ENCODE data around the gene PSMC4.
A peak's percentile ranks its signal among the peaks of the same experiment; 100 is the strongest.

Gene PSMC4

DNA sequence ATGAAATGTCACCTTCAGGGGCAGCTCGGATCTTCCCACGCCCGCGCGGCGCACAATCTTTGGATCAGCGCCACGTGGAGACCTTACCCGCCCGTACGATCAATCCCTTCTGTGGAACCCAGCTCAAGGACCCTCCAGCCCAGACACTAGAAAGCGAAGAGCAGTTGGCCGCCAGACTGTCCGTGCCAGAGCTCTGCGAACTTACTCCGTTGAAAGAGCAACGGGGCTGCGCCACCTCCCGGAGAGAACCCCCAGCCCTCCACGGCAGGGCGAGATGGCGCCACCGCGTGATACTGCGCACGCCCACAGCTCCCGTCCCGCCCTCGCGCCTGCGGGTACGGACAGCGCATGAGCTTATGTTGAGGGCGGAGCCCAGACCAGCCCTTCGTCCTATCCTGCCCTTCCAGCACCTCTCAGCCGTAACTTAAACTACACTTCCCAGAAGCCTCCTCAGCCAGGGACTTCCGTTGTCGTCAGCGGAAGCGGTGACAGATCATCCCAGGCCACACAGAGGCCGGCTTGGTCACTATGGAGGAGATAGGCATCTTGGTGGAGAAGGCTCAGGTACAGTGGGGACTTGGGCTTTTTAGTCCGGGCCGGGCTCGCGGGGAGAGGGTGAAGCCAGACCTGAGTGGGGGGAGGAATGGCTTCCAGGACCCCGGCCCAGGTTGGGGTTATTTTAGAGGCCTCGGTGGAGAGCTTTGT lies at the start of gene PSMC4:
Gene PSMC4 (plus strand): TSS at position 491 of the 705 bp plus-strand sequence. CDS start 38 bp downstream, at position 529.
- peak; percentile 87 for DNase-seq

DNA sequence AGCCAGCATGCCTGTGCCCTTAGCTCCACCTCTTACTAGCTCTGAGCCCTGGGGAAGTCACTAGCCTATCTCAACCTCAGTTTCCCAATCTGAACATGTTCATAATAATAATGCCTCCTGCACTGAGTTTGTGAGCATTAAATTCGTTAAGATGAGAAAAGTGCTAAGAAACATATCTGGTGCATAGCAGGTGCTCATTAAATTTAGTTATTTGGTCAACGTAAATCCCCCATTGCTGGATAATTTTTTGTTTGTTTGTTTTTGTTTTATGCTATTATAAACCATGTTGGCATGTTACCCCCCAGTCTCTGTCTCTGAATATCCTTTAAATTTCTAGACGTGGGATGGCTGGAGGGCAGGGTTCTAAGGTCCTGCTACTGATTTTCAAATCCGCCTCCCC lies 47.1 kb upstream of the PSMC4 start:
- DNase-seq: no peak

DNA sequence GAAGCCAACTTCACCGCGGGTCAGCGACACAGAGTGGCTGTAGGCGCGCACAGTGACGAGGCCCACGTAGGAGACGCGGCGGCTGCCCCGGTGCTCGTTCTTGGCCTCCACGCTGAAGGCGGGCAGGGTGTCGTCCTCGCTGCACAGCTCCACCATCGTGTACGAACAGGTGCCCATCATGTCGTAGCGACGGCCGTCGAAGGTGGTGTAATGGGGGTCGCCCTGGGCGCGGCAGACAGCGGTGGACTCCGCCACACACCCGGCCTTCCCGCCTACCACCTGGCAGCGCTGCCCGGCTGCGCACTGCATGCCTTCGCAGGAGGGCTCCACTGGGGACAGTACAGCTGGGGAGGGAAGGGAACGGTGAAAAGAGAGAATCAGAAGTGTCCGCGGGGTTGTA lies 46.6 kb upstream of the PSMC4 start:
- no peak for DNase-seq

DNA sequence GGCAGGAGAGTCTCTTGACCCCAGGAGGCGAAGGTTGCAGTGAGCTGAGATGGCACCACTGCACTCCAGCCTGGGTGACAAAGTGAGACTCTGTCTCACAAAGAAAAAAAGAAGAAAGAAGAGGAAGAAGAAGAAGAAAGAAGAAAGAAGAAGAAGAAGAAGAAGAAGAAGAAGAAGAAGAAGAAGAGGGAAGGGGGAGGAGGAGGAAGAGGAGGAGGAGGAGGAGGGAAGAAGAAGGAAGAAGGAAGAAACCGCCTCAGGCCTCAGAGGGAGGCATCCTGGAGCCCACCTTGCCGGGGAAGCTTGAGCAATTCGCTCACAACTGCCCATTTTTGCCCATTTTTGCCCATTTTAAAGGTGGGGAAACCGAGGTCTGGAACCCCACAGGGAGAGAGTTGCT lies 46.0 kb upstream of the PSMC4 start:
- no peak for DNase-seq

GRCh38 chr19:39926170-39926760 lies 44.7 kb upstream of the PSMC4 start:
- no peak for DNase-seq

- DNase-seq: no peak
Observed at GRCh38 chr19:39927076-39927475, 43.9 kb upstream of the PSMC4 start.

- no peak for DNase-seq
Observed at GRCh38 chr19:39927524-39928356, 43.2 kb upstream of the PSMC4 start.

- DNase-seq: no peak
Observed at GRCh38 chr19:39928357-39928725, 42.6 kb upstream of the PSMC4 start.

DNA sequence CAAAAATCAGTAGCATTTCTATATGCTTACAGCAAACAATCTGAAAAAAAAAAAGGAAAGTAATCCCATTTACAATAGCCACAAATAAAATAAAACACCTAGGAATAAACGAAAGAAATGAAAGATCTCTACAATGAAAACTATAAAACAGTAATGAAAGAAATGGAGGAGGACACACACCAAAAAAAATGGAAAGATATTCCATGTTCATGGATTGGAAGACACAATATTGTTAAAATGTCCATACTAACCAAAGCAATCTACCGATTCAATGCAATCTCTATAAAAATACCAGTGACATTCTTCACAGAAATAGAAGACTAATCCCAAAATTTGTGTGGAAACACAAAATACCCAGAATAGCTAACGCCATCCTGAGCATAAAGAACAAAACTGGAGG lies 41.2 kb upstream of the PSMC4 start:
- no peak for DNase-seq

DNA sequence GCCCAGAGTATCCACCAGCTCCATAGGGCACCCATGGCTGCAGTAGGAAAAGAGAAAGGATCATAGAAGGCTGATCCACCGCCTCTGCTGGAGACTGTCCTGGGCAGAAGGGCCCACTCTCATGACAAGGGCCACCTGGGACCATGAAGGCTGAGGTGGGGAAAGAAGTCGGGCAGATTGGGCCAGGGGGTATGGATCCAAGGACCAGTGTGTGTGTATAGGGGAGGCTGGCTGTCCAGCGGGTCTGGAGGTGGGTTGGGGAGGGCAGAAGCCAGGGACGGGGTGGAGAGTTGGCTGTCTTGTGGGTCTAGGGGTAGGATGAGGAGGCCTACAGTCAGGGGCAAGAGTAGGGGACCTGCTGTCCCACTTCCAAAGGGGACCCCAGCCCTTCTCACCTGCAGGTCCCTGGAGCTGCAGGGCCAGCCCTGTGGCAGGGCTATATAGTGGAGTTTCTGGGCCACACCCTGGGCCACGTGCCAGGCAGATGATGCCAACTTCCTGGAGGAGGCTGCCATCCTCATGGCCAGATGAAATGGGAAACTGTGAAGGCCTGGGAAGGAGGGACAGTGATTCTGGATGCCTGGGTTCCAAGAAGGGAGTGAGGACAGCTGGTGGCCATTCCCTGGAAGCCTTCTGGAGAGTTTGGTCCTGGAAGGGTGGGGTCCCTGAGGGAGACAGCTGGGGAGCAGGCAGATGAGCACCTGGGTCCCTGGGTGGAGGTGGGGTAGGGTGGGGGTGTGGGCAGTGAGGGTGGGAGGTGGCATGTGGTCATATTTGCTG lies 36.2 kb upstream of the PSMC4 start, which contains the start of gene FCGBP:
Gene FCGBP (minus strand): TSS at position 51 of the 780 bp plus-strand sequence.
- no peak for DNase-seq

DNA sequence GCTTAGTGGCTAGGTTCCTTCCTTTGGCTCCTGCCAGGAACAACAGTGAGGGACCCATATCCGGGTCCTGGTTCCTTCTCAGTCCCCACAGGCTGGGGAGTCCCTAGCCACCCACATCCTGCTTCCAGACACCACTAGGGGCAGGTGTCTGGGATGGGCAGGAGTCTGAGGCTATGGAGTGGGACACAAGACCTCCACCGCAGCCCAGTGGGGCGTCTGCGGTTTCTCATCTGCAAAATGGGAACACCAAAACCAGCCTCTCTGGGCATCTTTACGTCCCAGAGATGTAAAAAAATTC lies 35.7 kb upstream of the PSMC4 start:
- DNase-seq: no peak

- DNase-seq: no peak
Observed at GRCh38 chr19:39936020-39936419, 34.9 kb upstream of the PSMC4 start.

DNA sequence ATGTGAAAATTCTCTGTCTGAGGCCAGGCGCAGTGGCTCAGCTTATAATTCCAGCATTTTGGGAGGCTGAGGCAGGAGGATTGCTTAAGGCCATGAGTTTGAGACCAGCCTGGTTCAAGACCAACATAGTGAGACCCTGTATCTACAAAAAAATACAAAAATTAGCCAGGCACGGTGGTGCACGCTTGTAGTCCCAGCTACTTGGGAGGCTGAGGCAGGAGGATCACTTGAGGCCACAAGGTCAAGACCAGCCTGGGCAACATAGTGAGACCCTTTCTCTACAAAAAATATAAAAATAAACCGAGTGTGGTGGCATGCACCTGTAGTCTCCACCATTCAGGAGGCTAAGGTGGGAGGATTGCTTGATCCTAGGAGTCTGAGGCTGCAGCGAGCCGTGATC lies 34.3 kb upstream of the PSMC4 start:
- DNase-seq: no peak

GRCh38 chr19:39937094-39937720 lies 33.8 kb upstream of the PSMC4 start:
- no peak for DNase-seq

DNA sequence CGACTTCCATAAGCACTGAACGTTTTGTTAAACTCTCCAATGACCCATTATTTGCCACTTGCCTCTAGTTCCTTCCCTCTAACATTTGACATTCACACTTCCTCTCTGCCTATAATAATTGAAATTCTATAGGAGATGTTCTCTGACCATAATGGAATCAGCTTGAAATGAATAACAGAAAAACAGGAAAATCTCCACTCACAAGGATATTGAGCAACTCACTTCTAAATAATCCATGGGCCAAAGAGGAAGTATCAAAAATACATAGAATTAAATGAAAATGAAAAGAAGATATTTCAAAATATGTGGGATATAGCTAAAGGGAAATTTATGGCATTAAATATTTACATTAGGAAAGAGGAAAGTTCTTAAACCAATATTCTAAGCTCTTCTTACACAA lies 33.2 kb upstream of the PSMC4 start:
- no peak for DNase-seq

DNA sequence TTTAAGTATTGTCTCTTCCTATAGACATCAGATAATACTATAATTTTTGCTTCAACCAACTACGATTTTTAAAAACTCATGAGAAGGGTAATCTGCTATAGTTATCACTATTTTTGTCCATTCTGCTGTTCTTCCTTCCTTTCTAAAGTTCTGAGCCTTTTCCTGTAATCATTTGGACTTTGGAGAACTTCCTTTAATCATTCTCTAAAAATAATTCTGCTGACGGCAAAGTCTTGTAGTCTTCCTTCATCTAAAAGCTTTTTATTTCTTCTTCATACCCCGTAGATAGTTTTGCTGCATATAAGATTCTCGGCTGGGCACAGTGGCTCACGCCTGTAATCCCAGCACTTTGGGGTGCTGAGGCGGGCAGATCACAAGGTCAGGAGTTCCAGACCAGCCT lies 31.4 kb upstream of the PSMC4 start:
- no peak for DNase-seq

GRCh38 chr19:39940221-39940833 lies 30.6 kb upstream of the PSMC4 start:
- no peak for DNase-seq

DNA sequence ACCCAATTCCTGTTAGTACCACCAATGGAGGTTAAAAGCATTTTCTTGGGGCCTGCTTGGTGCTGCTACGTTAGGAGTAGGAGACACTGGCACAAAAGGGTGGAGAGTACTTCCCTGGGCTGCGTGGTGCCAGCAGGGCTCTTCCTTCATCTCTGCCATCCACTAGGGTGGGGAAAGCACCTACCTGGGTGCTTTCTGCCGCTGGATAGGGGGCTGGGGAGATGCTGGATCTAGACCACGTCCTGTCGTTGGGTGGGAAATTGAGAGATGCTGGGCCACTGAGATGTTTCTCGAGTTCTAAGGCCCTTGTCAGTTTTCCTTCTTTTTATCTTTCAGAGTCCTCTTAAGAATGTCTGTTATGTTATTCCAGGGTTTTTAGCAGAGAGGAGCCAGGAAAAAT lies 29.8 kb upstream of the PSMC4 start:
- DNase-seq: no peak

GRCh38 chr19:39941615-39942365 lies 29.2 kb upstream of the PSMC4 start:
- no peak for DNase-seq

- no peak for DNase-seq
Observed at GRCh38 chr19:39942366-39942730, 28.6 kb upstream of the PSMC4 start.

- DNase-seq: no peak
Observed at GRCh38 chr19:39943586-39943985, 27.4 kb upstream of the PSMC4 start.

DNA sequence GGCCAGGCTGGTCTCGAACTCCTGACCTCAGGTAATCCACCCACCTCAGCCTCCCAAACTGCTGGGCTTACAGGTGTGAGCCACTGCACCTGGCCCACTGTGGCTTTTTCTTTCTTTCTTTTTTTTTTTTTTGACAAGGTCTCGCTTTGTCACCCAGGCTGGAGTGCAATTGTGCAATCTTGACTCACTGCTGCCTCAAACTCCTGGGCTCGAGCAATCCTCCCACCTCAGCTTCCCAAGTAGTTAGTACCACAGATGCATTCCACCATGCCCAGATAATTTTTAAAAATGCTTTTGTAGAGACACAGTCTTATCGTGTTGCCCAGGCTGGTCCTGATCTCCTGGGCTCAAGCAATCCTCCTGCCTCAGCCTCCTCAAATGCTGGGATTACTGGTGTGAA lies 24.4 kb upstream of the PSMC4 start:
- no peak for DNase-seq

Measured in cortex of kidney (tissue), 1 donor.